ENCODE data around the gene ADAMTS1.

- TF ChIP-seq CTCF (IDR thresholded peaks at IDR 0.05; ENCODE audit: insufficient read depth, low read length, poor library complexity, severe bottlenecking) (no peak), EZH2phosphoT487 (conservative IDR thresholded peaks at IDR 0.05; ENCODE audit: low read length) (no peak)
Observed at GRCh38 chr21:26852423-26852822, 7.2 kb upstream of the ADAMTS1 start.

All from SU-DHL-6 (cell line).